T-helper 1 cell treated with Interleukin-12 subunit alpha and Interleukin-12 subunit beta and Interleukin-4 antibody, amounts not matched to agents 30 ng/mL and 1 ng/mL, for 36 hours (primary cell): ENCODE results near the gene TGFB1I1. TPM values are rescaled to one million over a fixed set of nuclear protein-coding genes. Genes with fewer than 3 reads are reported as not detected.
"Not testable (repeated sequence)": the region's sequence is repeated elsewhere in the genome, so short reads cannot be mapped to it uniquely, and the experiment has no call there.

Experiments used
- intact Hi-C: fragments of 100-400 bp; cut with micrococcal nuclease; formaldehyde crosslinking; loops from one replicate; pipeline ENCODE4 v1.15.1; 2024
- total RNA-seq: library from RNA; stranded (reverse); gene quantifications from 2 replicates; pipeline ENCODE4 v1.2.3, GENCODE V29; 2022

The TGFB1I1 gene
- total RNA-seq, 1 donor from 2014 or later: 0.56 TPM

DNA sequence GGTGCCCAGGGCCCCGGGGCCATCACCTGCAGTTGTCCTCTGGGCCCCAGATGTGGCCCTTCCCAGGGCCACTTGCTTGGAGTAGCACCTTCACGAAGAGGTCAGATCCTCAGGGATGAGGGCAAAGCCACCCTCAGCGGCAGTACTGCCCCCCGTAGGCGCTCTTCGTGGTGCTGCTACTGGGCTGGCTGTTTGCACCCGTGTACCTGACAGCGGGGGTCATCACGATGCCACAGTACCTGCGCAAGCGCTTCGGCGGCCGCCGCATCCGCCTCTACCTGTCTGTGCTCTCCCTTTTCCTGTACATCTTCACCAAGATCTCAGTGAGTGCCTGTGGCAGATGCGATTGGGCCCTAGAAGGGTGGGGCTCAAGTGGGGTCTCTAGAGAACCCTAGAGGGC, 13.6 kb downstream of the TGFB1I1 start:
- intact Hi-C loops: no loop called here

DNA sequence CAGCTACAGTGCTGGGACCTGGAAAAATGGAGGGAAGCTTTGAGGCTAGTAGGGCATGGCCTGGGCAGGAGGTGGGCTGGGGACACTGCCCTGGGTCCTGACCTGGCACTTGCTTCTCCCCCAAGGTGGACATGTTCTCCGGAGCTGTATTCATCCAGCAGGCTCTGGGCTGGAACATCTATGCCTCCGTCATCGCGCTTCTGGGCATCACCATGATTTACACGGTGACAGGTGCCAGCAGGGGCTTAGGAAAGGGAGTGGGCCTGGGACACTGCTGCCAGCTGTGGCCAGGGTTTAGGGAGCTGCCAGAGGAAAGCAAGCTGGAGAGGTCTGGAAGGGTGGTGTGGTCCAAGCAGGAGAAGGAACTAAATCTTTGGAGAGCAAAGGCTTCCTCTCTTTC, 14.1 kb downstream of the TGFB1I1 start:
- intact Hi-C loops: no loop called here

DNA sequence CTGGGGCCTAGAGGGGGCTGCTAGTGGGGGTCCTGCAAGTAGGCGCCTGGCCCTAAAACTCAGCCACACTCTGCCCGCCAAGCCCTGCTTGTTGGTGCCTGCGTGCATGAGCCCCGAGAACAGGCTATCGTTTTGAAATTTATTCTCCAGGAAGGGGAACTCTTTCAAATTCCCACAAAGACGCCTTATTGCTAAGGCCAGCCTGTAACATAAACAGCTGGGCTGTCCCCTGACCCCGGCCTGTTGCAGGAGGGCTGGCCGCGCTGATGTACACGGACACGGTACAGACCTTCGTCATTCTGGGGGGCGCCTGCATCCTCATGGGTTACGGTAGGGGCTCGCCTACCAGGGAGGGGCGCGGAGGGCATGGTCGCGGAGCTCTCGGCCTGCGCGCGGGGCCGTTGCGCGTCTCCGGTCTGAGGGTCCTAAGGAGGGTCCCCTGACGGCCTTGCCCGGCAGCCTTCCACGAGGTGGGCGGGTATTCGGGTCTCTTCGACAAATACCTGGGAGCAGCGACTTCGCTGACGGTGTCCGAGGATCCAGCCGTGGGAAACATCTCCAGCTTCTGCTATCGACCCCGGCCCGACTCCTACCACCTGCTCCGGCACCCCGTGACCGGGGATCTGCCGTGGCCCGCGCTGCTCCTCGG, 15.2 kb downstream of the TGFB1I1 start:
- intact Hi-C loops: loop anchor here (1.0 kb wide), 2 partner anchors 11 to 21 kb away; partner anchors contain the start of gene RUSF1

DNA sequence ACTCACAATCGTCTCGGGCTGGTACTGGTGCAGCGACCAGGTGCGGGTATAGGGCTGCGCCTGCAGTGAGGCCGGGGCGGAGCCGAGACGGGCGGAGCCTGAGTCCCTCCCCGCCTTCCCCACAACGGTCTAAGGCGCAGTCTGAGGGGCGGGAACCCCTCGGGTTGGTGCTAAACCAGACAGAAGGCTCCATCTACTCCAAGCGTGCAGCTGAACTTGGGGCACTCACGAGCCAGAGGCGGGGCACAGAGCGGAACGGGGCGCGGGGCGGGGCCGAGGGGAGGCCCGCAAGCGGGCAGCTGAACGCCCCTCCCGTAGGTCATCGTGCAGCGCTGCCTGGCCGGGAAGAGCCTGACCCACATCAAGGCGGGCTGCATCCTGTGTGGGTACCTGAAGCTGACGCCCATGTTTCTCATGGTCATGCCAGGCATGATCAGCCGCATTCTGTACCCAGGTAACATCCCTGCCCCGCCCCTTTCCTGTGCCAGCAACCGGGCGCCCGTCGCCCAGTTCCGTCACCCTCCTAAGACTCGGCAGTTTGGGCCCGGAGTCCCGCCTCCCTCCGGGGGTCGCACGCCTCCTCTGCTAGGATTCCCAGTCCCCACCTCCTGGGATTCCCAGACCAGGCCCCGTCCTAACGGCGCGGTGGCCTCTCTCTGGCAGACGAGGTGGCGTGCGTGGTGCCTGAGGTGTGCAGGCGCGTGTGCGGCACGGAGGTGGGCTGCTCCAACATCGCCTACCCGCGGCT, 15.9 kb downstream of the TGFB1I1 start:
- intact Hi-C loops: loop anchor here (1.0 kb wide), 2 partner anchors 12 to 20 kb away; partner anchors contain the start of gene RUSF1

DNA sequence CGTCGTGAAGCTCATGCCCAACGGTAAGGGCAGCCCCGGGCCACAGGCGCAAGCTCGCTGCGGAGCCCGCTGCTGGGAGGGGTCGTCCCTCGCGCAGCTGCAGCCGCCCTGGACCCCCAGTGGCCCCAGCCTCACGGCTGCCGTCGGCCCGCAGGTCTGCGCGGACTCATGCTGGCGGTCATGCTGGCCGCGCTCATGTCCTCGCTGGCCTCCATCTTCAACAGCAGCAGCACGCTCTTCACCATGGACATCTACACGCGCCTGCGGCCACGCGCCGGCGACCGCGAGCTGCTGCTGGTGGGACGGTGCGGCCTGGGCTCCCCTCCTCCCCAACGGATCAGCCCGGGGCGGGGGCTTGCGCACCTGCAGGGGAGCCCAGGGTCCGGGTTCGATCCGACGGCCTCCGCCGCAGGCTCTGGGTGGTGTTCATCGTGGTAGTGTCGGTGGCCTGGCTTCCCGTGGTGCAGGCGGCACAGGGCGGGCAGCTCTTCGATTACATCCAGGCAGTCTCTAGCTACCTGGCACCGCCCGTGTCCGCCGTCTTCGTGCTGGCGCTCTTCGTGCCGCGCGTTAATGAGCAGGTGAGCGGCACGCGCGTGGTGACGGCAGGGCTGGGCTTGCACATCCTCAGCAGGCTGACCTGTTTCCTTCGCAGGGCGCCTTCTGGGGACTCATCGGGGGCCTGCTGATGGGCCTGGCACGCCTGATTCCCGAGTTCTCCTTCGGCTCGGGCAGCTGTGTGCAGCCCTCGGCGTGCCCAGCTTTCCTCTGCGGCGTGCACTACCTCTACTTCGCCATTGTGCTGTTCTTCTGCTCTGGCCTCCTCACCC, 16.7 kb downstream of the TGFB1I1 start:
- intact Hi-C loops: no loop called here

DNA sequence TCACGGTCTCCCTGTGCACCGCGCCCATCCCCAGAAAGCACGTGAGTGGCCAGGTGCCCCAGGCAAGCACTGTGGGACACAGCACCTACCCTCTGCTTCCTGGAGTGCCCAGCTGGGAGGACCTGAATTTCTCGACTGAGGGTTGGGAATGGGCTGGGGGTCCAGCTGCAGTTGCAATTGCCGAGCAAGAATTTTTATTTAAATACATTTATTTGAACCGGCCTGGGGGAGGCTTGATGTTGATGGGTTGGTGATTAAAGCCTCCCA, 17.3 kb downstream of the TGFB1I1 start:
- intact Hi-C loops: no loop called here

DNA sequence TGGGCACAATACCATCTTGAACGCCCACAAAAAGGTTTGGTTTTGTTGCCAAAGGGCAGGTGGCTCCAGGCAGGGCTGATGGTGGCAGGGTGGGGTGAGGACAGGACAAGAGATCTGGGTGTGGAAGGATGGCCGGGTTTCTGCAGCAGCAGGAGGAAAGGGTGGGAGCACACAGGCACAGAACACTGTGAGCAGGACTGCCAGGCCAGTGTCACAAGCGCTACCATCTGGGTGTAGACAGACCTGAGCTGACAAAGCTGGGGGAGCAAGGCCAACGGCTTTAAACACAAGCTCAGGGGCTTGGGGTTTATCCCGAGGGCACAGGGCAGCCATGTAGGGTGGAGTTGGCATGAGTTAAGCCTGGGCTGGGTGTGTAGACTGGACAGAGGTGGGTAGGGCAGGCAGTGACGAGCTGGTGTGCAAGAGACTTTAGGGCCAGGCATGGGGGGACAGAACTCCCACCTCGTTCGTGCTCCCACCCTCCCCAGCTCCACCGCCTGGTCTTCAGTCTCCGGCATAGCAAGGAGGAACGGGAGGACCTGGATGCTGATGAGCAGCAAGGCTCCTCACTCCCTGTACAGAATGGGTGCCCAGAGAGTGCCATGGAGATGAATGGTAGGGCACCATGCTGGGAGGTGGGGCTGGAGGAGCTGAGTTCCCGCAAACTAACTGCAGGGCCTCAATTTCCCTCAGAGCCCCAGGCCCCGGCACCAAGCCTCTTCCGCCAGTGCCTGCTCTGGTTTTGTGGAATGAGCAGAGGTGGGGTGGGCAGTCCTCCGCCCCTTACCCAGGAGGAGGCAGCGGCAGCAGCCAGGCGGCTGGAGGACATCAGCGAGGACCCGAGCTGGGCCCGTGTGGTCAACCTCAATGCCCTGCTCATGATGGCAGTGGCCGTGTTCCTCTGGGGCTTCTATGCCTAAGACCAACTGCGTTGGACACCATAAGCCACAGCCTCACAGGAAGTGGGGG, 17.9 kb downstream of the TGFB1I1 start:
- intact Hi-C loops: no loop called here

DNA sequence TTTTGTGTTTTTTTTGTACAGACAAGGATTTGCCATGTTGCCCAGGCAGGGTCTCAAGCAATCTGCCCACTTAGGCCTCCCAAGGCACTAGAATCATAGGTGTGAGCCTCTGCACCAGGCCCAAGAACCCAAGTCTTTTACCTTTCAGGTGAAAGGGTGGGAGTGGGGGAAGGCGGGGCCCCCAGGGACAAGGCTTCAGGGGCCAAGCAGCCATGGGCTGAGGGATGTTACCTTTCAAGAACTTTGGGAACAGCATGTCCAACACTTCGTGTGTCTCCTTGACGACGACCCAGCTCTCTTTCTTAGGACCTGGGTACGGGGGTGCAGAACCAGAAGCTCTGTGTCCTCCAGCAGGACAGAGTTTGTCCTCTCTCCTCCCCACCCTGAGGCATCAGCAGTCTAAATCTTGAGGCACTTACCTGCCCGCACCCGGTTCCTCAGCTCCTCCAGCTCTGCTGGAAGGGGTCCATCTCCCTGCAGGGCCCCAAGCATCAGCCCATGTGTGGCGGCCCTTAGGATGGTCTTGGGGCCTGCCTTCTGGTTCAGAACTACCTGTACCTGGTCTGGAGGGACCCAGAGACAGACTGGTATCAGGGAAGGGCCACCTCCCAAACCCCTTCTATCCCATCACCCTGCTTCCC, 19.9 kb downstream of the TGFB1I1 start:
- intact Hi-C loops: no loop called here

DNA sequence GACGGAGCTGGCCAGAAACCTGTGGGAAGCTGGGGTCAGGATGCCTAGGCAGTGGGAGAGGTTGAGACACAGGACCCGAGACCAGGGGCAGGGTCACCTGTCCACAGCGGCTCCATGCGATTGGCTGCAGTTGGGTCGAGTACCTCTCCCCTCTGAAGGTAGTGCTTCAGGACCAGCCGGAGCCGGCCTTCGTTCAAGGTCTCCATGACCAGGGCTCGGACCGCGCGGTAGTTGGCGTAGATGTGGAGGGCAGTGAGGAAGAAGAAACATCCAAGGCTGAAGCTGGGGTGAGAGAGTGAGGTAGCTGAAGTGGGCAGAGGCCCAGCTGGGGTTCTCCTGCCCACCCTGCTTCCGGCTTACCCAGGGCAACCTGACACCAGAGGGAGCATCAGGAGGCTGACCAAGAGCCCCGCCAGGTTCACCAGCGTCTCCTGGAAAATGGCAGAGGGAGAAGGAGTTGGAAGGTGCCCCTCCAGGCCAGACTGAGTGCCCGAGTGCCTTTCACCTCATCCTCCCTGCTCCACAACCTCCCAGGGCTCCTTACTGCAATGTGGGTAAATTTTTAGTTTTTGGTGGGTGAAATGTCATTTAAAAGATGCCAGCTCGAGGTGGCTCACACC, 21.7 kb downstream of the TGFB1I1 start:
- intact Hi-C loops: no loop called here

DNA sequence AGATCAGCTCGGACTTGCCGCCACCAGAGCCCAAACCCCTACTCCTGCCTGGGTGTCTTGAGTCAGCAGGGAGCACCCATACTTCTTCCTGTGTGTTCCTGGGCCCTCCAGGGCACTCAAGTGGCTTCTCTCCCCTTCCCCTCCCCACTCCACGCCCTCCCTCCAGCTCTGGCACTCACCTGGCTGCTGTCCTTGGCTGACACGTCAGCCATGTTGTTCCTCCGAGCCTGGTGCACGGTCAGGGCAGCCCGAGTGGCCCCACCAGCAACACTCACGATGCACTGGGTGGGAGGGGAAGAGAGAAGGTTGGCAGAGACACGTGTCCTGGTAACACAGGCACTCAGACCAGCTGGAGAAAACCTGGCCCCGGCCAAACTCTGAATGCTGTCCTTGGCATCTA, 24.7 kb downstream of the TGFB1I1 start:
- intact Hi-C loops: no loop called here

DNA sequence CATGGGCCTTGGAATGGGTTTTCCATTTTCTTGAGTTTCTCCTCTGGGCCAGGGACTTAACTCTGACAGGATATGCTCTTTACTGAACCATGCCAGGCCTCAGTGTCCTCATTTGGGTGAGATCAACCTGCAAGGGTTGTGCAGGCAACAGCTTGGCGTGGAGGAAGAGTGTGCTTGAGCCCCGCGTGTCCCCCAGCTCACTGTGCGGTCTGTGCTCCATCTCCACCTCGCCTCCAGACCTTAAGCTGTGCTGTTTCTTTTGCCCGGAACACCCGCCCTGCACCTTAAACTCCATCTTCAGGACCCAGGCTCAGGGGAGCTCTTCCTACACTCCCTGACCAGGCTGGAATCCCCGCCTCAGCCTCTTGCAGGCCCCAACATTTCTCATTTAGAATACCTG, 26.5 kb downstream of the TGFB1I1 start:
- intact Hi-C loops: no loop called here

DNA sequence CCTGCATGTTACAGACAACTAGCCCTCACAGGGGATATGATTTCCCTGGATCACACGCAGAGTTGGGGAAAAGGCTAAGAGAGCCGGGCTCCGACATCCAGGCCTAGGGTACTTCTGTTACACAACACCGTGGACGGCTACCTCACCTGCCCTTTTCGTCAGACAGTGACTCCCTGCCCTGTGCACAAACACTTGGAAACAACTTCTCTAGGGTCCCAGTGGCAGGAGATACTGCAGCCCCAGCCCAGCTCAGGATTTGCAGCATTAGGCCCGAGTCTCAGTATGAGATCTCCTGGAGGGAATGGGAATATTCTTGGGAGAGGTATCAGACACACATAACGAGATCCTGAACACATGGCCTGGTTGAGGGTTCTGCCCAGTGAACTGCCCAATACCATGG, 28.0 kb downstream of the TGFB1I1 start:
- intact Hi-C loops: no loop called here

DNA sequence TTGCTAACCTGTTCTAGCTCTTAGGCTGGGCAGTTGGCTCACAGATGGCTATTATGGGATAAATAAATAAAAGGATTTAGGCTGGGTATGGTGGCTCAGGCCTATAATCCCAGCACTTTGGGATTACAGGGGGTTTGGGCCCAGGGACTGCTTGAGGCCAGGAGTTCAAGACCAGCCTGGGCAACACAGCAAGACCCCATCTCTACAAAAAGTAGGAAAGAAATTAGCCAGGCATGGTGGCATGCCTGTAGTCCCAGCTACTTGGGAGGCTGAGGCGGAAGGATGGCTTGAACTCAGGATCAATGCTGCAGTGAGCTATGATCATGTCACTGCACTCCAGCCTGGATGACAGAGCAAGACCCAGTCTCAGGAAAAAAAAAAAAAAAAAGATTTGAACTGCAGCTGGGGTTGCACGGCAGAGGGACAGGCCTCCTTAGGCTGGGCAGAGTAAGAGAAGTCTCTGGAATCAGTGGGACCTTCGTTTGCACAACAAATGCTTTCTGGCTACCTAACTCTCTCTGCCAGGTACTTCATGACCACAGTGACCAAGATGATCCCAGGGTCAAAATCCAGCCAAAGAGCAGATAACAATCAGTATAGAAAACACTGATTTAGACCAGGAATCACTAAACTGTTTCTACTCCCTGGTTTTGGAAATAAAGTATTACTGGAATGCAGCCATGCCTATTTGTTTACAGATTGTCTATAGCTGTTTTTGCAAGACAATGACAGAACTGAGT, 29.4 kb downstream of the TGFB1I1 start:
- intact Hi-C loops: no loop called here

DNA sequence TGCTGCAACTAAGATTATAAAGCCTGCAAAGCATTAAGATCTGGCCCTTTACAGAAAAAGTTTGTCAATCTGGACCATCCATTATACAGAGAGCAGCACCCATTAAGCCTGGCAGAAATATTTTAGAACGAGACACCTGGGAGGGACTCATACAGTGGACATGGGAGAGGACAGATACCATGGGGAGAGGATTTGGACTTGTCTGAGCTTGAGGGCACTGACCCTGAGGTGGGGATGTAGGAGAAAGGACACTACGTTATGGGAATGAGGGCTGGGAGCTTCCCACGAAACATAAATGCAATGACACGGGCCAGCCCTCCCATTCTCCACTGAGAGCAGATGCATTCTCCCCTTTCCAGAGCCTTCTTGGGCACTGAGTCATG, 30.0 kb downstream of the TGFB1I1 start:
- intact Hi-C loops: no loop called here

DNA sequence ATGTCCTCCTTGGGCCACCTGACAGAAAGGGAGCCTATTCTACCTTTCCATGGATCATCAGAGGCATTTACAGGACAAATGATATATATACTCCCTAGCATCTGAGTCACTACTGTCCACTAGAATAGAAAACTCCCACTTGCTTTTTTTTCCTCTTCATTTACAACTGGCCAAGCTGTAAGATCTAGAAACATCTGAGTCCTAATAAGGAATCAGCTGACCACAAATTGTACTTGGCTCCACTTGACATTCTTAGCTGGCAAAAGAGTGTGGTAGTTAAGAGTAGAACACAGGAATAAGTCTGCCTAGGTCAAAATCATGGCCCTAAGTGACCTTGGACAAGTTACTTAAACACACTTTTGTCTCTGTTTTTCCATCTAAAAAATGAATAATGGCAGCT, 31.0 kb downstream of the TGFB1I1 start:
- intact Hi-C loops: no loop called here

DNA sequence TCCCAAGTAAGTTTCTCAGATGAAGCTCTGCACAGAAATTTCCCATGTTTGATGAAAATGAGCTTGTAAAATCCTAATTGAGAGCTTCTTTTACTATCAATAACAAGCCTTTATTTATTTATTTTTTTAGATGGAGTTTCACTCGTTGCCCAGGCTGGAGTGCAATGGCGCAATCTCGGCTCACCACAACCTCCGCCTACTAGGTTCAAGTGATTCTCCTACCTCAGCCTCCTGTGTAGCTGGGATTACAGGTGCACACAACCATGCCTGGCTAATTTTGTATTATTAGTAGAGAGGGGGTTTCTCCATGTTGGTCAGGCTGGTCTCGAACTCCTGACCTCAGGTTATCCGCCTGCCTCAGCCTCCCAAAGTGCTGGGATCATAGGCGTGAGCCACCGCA, 31.6 kb downstream of the TGFB1I1 start:
- intact Hi-C loops: not testable (repeated sequence)

DNA sequence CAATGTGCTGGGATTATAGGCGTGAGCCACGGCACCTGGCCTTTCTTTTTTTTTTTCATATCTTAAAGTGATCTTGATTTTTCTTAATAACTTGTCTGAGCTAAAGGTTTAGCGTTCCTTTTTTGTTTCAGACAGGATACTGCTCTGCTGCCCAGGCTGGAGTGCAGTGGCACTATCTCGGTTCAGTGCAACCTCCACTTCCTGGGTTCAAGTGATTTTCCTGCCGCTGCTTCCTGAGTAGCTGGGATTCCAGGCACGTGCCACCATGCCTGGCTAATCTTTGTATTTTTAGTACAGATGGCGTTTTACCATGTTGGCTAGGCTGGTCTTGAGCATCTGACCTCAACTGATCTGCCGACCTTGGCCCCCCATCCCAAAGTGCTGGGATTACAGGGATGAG, 32.2 kb downstream of the TGFB1I1 start:
- intact Hi-C loops: no loop called here

DNA sequence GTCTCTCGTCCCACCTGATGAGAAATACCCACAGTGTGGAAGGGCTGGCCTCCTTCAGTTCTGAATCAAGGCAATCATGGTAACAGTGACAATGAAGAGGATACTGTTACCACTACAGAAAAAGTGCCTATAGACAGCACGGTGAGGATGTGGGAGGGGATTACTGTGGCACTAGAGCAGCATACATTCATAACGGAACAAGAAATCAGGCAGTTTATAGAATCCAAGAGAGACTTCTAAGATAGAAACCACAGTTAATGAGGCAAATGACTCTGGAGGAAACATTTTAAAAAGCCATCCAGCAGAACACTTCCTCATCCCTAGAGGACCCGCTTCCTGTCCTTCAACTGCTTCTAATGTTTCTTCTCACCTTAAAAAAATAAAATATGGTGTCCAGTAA, 33.5 kb downstream of the TGFB1I1 start:
- intact Hi-C loops: loop anchor here (5.0 kb wide), 1 partner anchor 433 kb away; the partner anchor contains the start of genes ZNF646 and ZNF668

DNA sequence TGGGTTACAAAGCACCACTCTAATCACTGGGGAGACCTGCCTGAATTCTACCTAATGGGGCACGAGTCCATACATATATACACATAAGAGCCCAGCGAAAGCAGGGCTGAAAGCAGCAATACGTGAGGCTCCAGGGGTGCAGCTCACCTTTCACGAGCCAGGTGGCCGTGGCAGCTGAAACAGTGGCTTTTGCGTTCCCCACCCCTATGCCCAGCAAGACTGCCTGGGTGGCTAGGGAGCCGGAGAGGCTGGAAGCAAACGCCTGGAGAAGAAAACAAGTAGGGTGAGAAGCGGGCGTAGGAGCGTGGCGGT, 35.6 kb downstream of the TGFB1I1 start:
- intact Hi-C loops: loop anchor here (5.0 kb wide), 1 partner anchor 435 kb away; the partner anchor contains the start of genes ZNF646 and ZNF668
